Cerebellar nuclear complex (tissue), 1 donor: ENCODE data around the gene EIF6.

ENCODE experiments used
- DNase-seq, 2 experiments: peaks; one replicate each; lab custom pipeline; 2025; lab: John Stamatoyannopoulos, UW

Gene EIF6

DNA sequence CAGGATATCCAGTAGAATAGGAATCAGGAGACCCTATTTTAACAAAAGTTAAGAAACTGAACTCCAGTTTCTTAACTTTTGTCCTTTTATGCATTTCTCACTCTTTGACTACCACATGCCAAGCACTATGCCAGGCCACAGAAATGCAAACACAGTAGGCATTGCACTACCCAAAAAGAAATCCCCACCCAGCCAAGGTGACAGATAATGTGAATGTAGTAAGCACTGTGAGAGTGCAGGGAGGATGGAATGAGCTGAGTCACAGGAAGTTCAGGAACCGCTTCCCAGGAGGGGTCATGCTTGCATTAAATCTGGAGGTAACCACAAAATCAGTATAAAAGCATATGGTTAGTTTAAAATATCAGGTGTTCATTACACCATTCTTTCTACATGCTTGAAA, 27.7 kb upstream of the EIF6 start:
- no peak for DNase-seq

DNA sequence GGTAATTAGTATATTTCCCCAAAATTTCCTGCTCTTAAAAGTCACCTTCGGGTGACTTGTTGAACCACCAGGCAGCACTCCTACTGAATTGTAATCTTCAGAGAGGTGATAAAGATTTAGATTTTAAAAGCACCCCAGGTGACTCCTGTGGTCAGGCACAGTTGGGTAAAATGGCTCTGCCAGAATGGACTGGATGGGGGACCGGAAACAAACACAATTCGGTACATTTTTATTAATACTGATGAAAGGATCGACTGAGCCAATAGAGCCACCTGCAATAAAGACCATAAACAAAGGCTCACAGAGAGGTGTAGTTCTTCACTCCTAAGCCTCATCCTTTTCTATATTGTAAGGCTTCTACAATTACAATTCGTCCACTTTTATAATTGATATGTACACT, 27.2 kb upstream of the EIF6 start:
- no peak for DNase-seq

DNA sequence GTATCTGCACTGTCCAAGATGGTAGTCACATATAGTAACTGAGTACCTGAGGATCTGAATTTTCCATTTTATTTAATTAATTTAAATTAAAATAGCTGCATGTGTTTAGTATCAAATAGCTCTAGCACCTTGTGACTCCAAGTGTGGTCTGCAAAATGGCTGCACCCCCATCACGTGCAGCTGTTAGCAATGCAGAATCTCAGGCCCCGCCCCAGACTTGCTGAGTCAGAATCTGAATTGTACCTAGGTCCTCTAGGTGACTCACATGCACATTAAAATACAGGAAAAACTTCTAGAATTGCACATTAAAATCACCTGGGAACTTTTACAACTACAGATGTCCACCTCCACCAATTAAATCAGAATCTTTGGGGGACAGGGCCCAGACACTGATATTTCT, 26.8 kb upstream of the EIF6 start:
- DNase-seq, result no peak

DNA sequence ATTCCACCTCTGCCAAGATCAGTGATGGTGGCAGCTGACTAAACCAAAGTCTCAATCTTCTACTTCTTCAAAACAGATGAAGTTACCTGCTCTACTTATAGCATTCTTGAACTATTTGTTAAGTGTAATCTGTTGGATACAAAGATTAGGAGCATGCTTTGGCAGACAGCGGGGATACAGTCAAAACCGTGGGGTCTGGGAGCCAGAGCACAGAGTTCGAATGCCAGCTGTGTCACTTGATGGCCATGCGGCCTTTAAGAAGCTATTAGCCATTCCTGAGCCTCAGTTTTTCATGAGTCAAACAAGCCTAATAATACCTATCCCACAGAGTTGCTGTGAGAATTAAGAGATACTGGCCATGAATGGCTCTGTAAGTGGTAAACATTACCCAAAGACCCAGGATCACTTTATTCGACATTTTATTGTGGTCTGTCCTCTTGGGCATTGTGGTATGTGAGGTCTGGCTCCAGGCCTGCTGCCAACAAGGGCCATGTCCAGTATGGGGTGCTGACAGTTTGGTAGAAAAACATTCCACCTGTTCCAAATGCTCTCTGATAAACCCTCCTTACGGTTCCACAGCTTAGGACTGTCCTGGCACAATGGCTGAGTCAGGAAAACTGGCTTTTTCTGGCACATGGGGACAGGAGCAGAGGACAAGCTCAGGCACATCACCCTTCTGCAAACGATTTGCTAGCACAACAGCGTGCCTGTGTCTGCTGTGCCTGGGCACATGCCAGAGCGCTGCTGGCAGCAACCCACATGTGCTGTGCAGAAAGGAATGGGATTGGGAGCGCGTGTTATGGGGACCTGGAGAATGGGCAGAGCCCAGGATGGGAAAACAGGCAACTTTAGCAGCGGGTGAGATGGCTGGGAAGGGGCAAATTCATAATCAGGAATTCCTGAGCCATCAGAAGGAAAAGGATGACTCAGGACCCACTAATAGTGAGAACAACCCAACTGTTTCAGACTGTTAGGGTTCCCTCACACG, 23.4 kb upstream of the EIF6 start:
- peak in 1 of 2 experiments; percentile 16 for DNase-seq

DNA sequence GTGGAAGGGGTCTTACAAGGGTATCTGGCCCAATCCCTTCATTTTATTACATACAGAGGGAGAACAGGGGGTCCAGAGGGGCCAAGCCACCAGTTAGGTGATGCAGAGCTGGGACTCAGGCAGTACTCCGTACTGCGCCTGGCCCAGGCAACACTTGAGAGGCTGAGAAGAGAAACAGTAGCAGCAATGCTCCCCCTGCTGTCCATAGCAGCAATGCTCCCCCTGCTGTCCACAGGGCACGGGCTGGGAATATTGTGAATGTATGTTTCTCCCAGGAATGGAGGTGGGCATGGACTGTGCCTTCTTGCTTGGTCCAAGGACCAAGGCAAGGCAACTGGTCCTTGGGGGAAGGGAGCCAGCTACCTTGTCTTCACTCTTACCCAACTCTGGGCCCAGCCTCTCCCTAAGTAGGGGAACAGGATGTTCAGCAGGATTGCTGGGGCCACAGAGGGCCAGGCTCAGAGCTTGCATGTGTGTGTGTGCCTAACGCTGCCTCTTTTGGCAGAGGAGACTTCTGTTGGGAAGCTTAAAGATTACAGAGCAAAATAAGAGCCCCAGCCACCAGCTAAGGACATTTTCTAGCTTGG, 22.5 kb upstream of the EIF6 start:
- DNase-seq, result no peak

DNA sequence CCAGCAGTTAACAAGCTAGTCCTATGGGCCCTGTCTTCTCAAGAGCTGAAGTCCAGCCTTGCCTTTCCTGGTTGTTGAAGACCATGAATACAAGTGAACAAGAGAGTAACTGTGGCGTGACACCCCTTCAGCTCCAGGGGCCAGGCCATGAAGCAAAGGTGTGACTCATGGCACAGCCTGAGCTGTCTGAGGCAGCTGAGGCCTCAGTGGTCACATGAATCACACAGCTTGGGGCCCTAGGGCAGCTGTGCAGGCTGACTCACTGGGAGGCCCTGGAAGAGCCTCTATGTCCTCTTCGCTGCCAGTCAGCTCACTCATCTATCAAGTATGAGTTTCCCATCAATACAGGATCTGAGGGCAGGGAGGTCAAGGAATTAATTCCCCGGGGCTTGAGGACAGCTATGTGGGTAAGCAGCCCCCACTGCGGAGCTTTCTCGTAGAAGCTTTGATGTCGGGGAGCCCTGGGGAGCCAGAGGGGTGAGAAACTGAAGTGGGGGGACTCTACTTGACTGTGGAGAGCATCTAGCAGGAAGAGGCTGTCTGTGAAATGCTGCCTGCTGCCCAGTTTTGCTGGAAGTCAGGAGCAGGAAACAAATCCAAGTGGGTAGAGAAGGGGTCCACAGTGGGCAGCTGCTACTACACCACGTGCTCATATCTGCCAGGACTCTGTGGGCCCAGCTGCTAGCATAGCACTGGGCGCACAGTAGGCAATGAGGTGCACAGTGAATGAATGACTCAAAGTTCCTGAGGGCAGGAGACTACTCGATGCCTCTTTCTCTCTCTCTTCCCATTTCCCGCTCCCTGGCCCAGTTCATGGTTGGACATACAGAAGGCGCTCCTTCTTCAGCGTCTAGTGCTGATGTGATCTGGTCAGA, 21.3 kb upstream of the EIF6 start:
- DNase-seq, result no peak

DNA sequence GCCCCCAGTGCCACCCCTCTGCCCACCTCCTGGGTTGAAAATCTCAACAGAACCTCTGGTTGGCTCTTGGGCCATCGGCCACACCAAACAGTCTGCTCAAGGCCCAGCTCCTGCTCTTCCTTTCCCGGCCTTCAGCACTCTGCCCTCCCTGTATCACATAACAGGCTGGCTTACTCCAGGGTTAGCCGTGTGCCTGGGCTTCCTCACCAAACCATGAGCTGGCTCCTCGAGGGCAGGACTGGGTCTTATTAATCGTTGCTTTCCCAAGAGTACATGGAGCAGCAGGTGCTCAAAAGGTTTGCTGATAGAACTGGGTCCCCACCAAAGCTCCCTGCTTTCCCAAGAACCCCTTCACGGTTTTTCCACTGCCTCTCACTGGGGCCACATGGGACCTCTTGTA, 20.4 kb upstream of the EIF6 start:
- DNase-seq, result no peak

DNA sequence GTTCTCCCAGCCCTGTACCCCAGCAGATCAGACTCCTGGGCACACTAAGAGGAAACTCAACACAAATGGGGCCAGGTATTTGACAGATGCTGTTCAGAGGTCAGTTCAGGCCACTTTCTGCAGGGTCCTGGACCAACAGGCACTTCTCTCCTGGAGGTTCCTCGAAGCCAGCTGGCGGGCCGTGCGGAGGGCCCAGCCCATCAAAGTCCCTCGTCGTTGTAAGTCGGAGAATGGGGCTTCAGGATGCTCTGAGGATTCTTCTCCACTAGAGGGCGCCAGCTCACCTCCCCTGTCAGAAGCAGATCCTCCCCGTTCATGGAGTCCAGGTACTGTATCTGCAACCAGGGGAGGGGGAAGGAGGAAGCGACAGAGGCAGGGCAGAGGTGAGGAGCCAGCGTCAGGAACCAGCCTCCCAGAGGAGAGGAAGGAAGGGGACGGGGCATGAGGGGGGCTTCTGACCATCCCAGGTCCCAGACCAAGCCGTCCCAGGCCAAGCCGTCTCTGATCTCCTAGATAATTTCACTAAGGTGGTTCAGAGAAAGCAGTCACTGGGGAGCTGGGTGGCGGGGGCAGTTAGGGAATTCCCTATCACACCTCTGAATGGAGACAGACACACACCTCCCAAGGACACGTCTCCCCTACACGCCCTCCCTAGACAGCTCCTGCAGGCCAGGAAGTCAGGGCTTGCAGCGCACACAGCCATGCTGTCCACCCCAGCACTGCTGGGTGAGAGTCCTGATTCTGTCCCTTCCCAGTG, 19.3 kb upstream of the EIF6 start:
- peak in 1 of 2 experiments; percentile 68 for DNase-seq

DNA sequence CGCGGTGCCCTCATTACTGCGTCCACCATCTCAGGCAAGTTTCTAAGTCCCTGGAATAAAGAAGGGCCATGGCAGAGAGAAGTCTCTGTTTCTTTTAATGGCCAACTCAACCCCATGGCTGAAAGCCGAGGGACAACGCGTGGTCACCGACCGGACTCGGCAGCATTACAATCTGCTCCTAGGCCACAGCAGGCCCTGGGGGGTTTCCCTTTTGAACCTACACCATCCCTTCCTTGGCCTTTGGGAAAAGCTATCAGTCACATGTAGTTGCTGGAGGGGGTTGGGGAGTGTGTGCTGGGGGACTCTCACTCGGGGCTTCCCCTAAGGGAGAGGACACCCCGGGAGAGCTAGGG, 18.8 kb upstream of the EIF6 start:
- no peak for DNase-seq

DNA sequence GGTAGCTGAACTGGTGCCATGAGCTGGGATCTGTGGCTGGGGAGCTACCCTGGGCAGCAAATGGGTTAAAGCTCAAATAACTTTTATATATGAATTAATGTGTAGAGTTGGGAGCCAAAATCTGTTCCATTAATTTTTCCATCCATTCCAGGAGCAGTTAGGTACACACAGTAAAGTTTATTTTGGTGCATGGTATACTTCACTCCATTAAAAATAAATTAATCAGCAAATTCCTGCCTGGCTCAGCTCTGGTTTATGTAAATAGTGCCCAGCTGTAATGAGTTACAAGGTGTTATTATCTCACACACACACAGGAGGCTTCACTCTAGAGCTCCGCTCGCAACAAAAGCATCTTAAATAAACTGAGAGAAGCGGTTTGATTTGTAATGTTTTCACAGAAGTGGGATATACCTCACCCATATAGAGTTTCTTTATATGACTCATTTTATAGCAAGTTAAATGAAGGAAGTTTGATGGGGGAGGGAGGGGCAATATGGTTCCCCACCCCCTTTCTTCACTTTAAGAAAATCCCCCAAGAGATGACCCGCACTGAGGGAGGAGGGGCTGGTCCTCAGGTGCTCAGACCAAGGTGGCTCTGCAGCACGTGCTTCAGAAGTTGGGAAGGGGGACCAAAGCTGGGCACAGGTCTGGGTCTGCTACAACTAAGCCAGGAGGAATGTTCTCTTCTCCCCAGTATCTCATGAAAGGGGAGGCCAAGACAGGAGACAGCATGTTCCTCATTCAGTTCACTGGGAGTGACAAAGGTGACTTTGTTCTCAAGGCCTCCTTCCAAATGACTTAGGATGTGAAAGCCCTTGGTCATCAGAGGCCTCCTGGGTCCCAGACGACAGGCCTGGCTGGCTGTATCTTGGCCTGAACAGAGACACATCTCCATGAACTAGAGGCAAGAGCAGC, 18.1 kb upstream of the EIF6 start:
- DNase-seq, result no peak

DNA sequence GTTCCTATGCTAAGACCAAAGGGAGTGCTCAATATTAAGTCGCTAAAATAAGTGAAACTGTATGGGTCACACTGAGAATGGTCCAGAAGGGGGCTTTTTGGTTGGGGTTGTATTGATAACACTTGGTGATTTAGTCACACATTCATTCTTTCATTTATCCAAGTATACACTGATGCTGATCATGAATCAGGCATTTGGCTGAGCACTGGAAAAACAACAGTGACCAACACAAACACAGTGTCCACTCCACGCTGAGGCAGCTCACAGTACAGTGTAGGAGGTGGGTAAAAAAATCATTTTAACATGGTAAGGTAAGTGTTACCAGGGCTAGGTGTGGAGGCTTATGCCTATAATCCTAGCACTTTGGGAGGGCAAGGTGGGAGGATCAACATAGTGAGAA, 16.9 kb upstream of the EIF6 start:
- no peak for DNase-seq

DNA sequence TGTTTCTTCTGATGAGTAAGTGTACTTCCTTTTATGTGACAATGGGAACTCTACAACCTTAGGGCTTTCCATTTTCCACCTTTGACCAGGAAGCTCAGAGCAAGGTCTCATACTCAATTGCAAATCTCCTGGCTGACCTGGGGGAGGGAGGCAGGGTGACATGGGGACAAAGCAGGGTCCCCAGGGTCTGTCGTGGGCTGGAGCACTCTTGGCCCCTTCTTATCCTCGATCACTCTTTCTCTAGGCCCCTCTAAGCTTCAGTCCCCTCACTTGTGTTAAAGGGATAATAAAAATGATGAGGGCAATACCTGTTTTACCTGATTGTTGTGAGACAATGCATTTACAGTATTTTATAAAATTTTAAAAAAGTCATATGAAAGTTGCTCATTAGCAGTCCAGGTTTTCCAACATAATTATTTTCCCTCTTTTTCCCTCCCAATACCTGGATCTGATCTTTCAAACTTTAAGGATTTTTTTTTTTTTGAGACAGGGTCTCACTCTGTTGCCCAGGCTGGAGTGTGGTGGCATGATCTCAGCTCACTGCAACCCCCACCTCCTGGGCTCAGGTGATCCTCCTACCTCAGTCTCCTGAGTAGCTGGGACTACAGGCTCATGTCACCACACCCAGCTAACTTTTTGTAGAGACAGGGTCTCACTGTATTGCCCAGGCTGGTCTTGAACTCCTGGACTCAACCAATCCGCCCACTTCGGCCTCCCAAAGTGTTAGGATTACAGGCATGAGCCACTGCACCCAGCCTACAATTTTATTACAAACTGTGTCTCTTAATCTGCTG, 16.1 kb upstream of the EIF6 start:
- no peak for DNase-seq

DNA sequence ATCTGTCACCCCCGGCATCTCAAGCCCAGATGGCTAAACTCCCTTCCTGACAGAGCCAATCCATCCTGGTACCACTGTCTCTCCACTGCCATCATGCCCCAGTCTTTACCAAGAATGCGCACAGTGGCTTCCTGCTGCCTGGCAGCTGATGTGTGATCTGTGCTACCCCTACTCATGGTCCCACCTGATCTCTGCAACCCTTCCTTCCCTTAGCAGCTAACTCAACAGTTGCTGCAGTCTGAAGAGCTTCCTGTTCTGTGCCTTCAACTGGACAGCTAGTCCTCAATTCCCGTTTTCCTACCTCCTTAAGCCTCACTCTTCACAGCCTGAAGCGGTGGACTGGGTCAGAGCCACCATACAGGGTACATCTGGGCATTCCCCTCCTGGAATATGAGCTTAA, 15.2 kb upstream of the EIF6 start:
- no peak for DNase-seq

DNA sequence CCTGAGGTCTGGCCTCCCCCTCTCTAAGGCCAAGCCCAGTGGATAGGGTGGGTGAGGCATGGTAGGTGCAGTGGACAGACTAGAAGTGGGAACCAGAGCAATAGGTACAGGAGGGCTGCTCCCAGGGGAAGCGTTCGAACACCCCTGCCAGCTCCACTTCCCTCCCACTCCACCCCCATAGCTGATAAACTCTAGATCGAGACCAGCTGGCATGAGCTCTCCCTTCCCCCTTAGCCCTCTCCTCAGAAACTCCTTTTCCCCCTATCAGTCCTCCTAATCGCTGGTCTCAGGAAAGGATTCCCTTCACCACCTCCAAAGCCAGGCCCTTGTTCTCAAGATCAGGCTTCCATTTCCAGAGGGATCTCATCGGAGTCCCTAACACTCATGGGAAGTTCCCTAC, 13.7 kb upstream of the EIF6 start:
- no peak for DNase-seq

DNA sequence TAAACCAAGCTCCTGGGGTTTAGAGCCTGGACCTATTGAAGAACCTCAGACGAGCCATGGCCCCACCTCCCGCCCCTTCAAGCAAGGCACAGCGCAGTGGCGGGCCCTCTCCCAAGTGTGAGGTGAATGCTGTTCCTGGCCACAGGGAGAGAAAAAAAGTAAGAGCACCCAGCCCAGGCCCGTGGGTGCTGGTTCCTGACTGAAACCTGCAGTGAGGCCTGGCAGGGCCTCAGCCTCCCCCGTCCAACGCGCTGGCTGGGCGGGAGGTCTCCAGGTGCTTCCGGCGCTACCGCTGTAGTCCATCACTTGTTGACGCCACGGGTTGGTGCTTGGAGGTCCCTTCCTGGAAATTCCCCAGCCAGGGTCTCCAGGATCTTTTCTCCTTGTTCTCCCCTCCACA, 13.2 kb upstream of the EIF6 start:
- DNase-seq, result no peak

DNA sequence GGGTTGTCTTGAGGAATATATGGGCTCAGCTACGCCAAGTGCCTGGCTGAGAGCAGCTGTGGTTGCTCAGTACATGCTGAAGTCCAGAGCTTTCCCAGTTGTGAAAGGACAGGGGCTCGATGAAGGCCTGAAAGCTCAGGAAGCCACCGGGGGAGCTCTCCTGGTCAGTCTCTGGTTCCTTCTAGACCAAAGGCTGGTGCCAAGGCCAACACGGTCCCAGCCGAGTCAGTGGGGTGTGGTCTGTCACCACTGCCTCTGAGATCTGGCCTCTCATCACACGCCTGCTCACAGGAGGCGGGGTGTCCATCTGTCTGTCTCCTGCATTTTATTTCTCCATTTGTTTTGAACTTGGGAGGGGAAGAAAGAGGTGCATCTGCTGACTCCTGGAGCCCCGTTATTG, 12.6 kb upstream of the EIF6 start:
- DNase-seq, result no peak

DNA sequence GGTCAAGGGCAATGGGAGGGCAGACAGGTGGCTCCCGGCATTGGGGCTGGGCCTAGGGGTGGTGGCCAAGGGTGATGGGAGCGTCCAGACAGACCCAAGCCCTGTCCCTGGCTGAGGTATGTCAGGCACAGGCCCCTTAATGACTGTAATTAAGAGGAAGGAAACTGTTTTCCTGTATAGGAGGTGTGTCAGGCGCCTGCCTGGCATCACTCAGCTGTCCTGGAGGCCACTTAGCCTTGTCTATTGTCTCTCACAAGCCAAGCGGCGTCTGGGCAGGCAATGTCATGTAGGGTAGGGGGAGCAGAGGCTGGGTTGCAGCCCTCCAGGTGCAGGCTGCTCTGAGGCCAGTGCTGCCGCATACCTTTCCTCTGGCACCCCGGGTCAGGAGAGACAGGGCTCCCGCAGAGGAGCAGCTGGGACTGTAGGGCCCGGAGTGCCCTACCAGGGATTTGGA, 11.6 kb upstream of the EIF6 start:
- no peak for DNase-seq

DNA sequence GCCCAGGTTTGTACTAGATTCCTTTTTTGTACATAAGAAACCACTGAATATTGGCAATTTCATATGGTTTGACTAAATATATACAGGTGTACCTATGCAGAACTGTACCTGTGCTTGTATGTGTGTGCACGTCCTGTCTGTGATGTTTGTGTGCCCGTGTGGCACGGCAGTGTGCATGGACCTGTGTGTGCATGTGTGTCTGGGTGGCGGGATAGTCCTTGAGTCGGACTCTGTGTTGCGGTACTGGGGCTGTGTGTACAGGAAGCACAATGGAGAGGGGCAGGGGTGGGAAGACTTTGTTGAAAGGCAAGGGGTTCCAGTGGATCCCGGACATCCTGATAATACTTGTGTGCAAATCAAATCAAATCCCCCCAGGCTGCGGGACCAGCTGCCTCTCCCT, 11.1 kb upstream of the EIF6 start:
- DNase-seq, result no peak

DNA sequence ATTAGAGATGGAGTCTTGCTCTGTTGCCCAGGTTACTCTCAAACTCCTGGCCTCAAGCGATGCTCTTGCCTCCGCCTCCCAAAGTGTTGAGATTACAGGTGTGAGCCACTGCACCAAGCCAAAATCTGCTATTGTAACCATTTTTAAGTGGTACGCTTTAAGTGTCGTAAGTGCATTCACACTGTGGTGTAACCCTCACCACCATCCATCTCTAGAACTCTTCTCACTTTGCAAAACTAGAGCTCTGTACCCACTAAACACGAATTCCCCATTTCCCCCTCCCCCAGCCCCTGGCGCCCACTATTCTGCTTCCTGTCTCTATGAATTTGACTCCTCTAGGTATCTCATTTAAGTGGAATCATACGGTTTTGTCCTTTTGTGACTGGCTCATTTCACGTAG, 10.5 kb upstream of the EIF6 start:
- no peak for DNase-seq

DNA sequence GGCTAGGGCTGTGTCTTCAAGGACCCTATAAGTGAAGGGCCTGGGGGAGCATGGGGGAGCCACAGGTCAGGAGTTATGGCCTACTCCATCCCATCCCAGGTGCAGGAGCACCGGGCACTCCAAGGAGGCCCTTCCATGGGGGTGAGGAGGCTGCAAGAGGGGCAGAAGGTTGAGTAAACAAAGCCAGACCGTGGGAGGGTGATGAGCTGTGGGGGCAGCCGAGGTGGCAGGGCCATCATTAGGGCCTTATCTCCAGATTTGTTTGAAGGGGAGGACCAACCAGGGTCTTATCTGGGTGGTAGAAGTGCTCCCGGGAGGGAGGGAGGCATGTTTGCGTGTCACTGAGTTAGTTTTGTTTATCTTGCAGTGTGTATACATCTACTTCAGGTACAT, 9.7 kb upstream of the EIF6 start:
- DNase-seq, result no peak
